RWPE2 (cell line): ENCODE measurements around the gene CACNB2.

Experiments used
- ATAC-seq: fragments of 200-7000 bp; cut with Tn5 transposase; 3 replicates; pipeline ENCODE4 v1.9.1; 2021; ENCODE audit warnings: low read depth
- DNase-seq: peaks from one replicate; pipeline ENCODE4 v3.0.0-alpha.2; 2020; ENCODE audit warnings: low spot score
- H3K27ac ChIP-seq: fragments of 450-650 bp; 2 replicates; pipeline ENCODE4 v1.5.1; 2017; ENCODE audit warnings: mild to moderate bottlenecking; ENCODE audit not compliant: poor library complexity, severe bottlenecking
- H3K27me3 ChIP-seq: fragments of 250-450 bp; sonication (Bioruptor Pico); 2 replicates; pipeline ENCODE4 v1.5.1; 2021; ENCODE audit warnings: mild to moderate bottlenecking, moderate library complexity; ENCODE audit not compliant: insufficient read depth, poor library complexity, severe bottlenecking
- H3K36me3 ChIP-seq: fragments of 250-450 bp; sonication (Bioruptor Pico); 2 replicates; pipeline ENCODE4 v1.5.1; 2020; ENCODE audit warnings: low read depth, mild to moderate bottlenecking, moderate library complexity
- H3K4me1 ChIP-seq: fragments of 250-450 bp; sonication (Bioruptor Pico); 2 replicates; pipeline ENCODE4 v1.5.1; 2021; ENCODE audit warnings: mild to moderate bottlenecking, moderate library complexity; ENCODE audit not compliant: insufficient read depth, poor library complexity, severe bottlenecking
- H3K4me3 ChIP-seq: fragments of 250-450 bp; sonication (Bioruptor Pico); 2 replicates; pipeline ENCODE4 v1.5.1; 2021; ENCODE audit warnings: mild to moderate bottlenecking, moderate library complexity; ENCODE audit not compliant: severe bottlenecking
- H3K9me3 ChIP-seq: fragments of 250-450 bp; sonication (Bioruptor Pico); 2 replicates; pipeline ENCODE4 v1.5.1; 2021; ENCODE audit warnings: mild to moderate bottlenecking, moderate library complexity; ENCODE audit not compliant: severe bottlenecking
- CTCF ChIP-seq: fragments of 450-650 bp; IDR thresholded peaks from one replicate; pipeline ENCODE4 v1.5.1; 2017; ENCODE audit warnings: mild to moderate bottlenecking, moderate library complexity; ENCODE audit not compliant: poor library complexity, severe bottlenecking

Gene CACNB2

GRCh38 chr10:18222866-18223265, 82.6 kb downstream of the CACNB2 start:
- Histone ChIP-seq H3K9me3 (no peaks in the 10 kb centered on the region), H3K36me3 (no peaks in the 10 kb centered on the region), H3K27ac (no peak overlapping the region), H3K27me3 (no peaks in the 10 kb centered on the region), H3K4me3 (no peak overlapping the region), H3K4me1 (peaks cover 7% of the 10 kb centered on the region)
- DNase-seq = no peak
- ATAC-seq = 0 out of 3 replicates have a peak, but pooled peaks have one; percentile 36
- no peak for TF ChIP-seq CTCF

- H3K4me1 ChIP-seq = peaks cover 6% of the 10 kb centered on the region
- DNase-seq (no peak), ATAC-seq (no peak)
- H3K27ac ChIP-seq = no peak overlapping the region
- TF ChIP-seq CTCF = no peak
- H3K27me3 ChIP-seq = no peaks in the 10 kb centered on the region
- no peak overlapping the region for H3K4me3 ChIP-seq
- no peaks in the 10 kb centered on the region for H3K36me3 ChIP-seq
- no peaks in the 10 kb centered on the region for H3K9me3 ChIP-seq
Observed at GRCh38 chr10:18223898-18224297, 83.7 kb downstream of the CACNB2 start.

- no peaks in the 10 kb centered on the region for H3K27me3 ChIP-seq
- H3K4me1 ChIP-seq = no peaks in the 10 kb centered on the region
- H3K27ac ChIP-seq = no peak overlapping the region
- TF ChIP-seq CTCF = no peak
- H3K36me3 ChIP-seq = no peaks in the 10 kb centered on the region
- no peak for ATAC-seq
- no peaks in the 10 kb centered on the region for H3K9me3 ChIP-seq
- DNase-seq = no peak
- no peak overlapping the region for H3K4me3 ChIP-seq
Observed at GRCh38 chr10:18224626-18225445, 84.6 kb downstream of the CACNB2 start.

GRCh38 chr10:18226336-18226735, 86.1 kb downstream of the CACNB2 start:
- DNase-seq (no peak), ATAC-seq (no peak)
- TF ChIP-seq CTCF = no peak
- H3K36me3 ChIP-seq = no peaks in the 10 kb centered on the region
- H3K4me3 ChIP-seq = no peak overlapping the region
- H3K4me1 ChIP-seq = no peaks in the 10 kb centered on the region
- H3K27ac ChIP-seq = no peak overlapping the region
- no peaks in the 10 kb centered on the region for H3K9me3 ChIP-seq
- no peaks in the 10 kb centered on the region for H3K27me3 ChIP-seq

GRCh38 chr10:18229826-18230225, 89.6 kb downstream of the CACNB2 start:
- no peak overlapping the region for H3K27ac ChIP-seq
- no peaks in the 10 kb centered on the region for H3K27me3 ChIP-seq
- no peak for TF ChIP-seq CTCF
- H3K4me3 ChIP-seq = no peak overlapping the region
- no peaks in the 10 kb centered on the region for H3K4me1 ChIP-seq
- peak; percentile 77 for ATAC-seq
- H3K9me3 ChIP-seq = no peaks in the 10 kb centered on the region
- no peaks in the 10 kb centered on the region for H3K36me3 ChIP-seq
- no peak for DNase-seq
